ENCODE measurements around the gene VIL1. TPM values are rescaled to one million over a fixed set of nuclear protein-coding genes. Genes with fewer than 3 reads are reported as not detected.

The VIL1 gene
- total RNA-seq, 2 experiments from 2014 or later, result not detected

DNA sequence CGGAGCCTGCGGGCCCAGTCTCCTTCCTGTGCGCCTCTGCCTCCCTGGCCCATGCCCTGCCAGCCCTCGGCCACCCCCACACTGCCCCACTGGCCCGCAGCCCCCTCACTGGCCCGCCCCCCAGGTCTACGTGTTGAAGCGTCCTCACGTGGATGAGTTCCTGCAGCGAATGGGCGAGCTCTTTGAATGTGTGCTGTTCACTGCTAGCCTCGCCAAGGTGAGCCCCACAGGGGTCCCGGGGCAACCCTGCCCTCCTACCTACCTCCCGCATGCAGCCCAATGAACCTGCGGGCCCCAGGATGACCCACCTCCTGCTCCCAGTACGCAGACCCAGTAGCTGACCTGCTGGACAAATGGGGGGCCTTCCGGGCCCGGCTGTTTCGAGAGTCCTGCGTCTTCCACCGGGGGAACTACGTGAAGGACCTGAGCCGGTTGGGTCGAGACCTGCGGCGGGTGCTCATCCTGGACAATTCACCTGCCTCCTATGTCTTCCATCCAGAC lies 16.0 kb upstream of the VIL1 start:
- ChIA-PET POLR2A (no interaction called here), CTCF (no interaction called here)

DNA sequence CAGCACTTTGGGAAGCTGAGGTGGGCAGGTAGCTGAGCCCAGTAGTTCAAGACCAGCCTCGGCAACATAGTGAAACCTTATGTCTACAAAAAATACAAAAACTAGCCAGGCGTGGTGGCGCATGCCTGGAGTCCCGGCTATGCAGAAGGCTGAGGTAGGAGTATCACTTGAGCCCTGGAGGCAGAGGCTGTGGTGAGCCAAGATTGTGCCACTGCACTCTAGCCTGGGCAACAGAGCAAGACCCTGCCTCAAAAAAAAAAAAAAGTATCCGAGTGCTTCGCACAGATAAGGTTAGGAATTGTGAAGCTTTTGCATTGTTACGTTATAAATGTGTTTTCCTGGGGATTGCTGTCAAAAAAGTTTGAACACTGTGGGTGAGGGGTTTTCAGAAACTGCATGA lies 15.1 kb upstream of the VIL1 start:
- ChIA-PET CTCF (interaction anchor here (1.6 kb wide), 1 partner anchor 8 kb away, joined by 6 read pairs; no protein-coding TSS in a partner anchor), POLR2A (no interaction called here)

DNA sequence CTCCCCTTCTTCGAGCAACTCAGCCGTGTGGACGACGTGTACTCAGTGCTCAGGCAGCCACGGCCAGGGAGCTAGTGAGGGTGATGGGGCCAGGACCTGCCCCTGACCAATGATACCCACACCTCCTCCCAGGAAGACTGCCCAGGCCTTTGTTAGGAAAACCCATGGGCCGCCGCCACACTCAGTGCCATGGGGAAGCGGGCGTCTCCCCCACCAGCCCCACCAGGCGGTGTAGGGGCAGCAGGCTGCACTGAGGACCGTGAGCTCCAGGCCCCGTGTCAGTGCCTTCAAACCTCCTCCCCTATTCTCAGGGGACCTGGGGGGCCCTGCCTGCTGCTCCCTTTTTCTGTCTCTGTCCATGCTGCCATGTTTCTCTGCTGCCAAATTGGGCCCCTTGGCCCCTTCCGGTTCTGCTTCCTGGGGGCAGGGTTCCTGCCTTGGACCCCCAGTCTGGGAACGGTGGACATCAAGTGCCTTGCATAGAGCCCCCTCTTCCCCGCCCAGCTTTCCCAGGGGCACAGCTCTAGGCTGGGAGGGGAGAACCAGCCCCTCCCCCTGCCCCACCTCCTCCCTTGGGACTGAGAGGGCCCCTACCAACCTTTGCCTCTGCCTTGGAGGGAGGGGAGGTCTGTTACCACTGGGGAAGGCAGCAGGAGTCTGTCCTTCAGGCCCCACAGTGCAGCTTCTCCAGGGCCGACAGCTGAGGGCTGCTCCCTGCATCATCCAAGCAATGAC lies 14.4 kb upstream of the VIL1 start:
- POLR2A ChIA-PET, result no interaction called here
- CTCF ChIA-PET, result interaction anchor here (1.6 kb wide), 1 partner anchor 8 kb away, joined by 6 read pairs; no protein-coding TSS in a partner anchor

DNA sequence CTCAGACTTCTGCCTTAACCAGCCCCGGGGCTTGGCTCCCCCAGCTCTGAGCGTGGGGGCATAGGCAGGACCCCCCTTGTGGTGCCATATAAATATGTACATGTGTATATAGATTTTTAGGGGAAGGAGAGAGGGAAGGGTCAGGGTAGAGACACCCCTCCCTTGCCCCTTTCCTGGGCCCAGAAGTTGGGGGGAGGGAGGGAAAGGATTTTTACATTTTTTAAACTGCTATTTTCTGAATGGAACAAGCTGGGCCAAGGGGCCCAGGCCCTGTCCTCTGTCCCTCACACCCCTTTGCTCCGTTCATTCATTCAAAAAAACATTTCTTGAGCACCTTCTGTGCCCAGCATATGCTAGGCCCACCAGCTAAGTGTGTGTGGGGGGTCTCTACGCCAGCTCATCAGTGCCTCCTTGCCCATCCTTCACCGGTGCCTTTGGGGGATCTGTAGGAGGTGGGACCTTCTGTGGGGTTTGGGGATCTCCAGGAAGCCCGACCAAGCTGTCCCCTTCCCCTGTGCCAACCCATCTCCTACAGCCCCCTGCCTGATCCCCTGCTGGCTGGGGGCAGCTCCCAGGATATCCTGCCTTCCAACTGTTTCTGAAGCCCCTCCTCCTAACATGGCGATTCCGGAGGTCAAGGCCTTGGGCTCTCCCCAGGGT lies 13.7 kb upstream of the VIL1 start:
- CTCF ChIA-PET, result interaction anchor here (0.8 to 1.6 kb wide), 2 partner anchors 9 to 112 kb away, joined by 3 to 6 read pairs; no protein-coding TSS in a partner anchor
- POLR2A ChIA-PET, result interaction anchor here (1.5 kb wide), 1 partner anchor 8 kb away, joined by 11 read pairs; no protein-coding TSS in a partner anchor

DNA sequence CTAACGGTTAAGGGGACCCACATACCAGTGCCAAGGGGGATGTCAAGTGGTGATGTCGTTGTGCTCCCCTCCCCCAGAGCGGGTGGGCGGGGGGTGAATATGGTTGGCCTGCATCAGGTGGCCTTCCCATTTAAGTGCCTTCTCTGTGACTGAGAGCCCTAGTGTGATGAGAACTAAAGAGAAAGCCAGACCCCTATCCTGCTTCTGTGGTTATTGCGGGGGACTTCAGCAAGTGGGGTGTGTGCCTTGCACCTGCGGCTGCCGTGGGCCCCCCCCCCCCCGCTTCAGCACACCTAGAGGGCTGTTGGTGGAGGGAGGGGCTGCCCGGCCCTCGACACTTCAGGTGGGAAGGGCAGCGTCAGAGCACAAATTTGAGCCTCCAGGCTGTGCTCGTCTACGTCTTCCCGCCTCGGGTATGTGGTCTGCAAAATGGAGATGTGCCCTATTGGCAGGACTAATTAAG lies 13.1 kb upstream of the VIL1 start:
- POLR2A ChIA-PET, result interaction anchor here (1.5 to 1.6 kb wide), 2 partner anchors 9 to 162 kb away, joined by 3 to 11 read pairs; partner anchors contain the start of gene USP37
- CTCF ChIA-PET, result interaction anchor here (0.8 to 1.6 kb wide), 2 partner anchors 10 to 113 kb away, joined by 3 to 6 read pairs; no protein-coding TSS in a partner anchor

DNA sequence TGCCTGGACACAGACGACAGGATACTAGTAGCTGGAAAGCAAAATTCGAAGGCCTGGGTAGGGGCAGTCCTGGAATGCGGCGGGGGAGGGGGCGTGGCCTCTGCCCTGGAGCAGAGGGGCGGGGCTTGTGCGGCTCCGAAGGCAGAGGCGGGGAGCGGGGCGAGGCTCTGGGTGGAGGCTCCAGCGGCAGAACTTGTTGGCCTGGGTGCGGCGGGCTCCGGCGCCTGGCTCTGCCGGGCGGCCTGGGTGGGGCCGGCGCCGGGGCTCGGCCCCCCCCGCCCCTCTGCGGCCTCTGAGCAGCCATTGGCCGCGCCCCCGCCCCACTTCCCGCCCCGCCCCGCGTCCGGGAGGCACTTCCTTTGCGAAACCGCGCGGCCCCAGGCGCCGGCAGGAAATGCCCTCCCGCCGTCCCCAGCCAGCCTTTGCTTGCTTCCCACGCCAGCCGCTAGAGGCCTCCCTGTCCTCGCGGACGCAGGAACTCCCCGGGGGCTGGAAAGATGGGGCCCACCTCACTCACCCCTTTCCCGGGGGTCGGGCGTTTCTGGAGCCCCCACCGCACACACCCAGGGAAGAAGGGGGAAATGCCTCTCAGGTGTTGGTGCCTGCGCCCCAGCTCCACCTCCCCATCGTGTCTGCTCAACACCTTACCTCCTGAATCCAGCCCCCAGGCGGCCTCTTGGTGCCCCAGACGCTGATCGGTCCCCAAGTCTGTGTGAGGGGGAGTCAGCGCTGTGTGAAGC lies 12.5 kb upstream of the VIL1 start:
- ChIA-PET CTCF (interaction anchor here (1.0 to 1.2 kb wide), 3 partner anchors 9 to 889 kb away, joined by 3 to 6 read pairs (median 3); no protein-coding TSS in a partner anchor), POLR2A (interaction anchor here (0.9 to 1.6 kb wide), 3 partner anchors 9 to 162 kb away, joined by 3 to 11 read pairs (median 5); partner anchors contain the start of gene USP37)

DNA sequence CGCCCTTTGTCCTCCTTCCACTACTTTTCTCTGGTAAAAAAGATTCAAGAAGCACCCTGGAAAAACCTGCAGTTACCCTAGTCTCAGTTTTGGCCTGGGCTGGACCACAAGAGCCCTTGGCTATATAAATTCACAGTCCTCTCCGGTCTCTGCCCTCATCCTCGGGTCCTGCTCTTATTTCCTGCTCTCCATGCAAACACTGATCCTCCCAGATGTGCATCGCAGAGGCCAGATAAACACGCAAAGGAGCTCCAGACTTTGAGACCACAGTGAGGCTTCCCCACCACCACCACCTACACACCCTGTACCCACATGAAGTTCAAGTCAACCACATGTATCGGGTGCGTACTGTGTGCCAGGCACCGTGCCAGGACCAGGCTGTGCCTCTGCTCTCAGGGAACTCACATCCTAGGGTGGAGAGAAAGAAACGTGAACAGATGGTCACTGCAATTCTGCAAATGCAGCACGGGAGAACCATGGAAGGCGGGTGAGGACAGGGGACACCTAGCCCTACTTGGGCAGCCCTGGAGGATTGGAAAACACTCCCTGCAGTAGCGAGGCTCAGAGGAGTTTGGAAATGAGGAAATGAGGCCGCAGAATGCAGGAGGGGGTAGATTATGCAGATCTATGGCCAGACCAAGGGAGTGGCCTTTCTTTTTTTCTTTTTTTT lies 11.8 kb upstream of the VIL1 start:
- POLR2A ChIA-PET, result interaction anchor here (0.9 to 1.6 kb wide), 2 partner anchors 10 to 161 kb away, joined by 3 to 5 read pairs; partner anchors contain the start of gene USP37
- CTCF ChIA-PET, result interaction anchor here (1.0 to 1.2 kb wide), 3 partner anchors 10 to 888 kb away, joined by 3 to 6 read pairs (median 3); no protein-coding TSS in a partner anchor

DNA sequence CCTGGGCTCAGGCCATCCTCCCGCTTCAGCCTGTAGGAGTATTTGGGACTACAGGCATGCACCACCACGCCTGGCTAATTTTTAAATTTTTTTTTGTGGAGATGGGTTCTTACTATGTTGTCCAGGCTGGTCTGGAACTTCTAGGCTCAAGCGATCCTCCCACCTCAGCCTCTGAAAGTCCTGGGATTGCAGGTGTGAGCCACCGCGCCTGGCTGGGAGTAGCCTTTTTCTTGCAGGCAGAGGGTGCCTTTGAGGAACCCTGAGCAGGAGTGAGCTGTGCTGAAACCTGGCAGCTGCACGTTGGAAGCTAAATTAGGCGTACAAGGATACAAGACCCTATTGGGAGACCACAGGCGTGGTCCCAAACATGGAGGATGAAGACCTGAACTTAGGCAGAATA lies 11.2 kb upstream of the VIL1 start:
- POLR2A ChIA-PET, result no interaction called here
- CTCF ChIA-PET, result no interaction called here

DNA sequence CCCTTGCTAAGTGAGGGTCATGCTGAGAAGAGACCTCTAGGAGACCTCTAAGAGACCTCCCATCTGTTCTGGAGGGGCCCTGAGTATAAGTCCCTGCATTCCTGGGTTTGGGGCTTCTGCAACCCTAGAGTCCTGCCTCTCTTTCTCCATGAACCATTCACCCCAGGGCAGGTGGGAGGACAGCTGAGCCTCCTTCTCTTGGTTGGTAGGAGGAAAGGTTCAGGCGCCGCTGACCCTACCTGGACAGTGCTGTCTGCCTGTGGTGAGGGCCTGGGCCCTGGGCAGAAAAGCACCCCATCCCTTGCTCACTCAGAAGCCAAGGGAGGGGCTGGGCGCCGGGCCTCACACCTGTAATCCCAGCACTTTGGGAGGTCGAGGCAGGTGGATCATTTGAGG lies 604 bp upstream of the VIL1 start:
- POLR2A ChIA-PET, result no interaction called here
- CTCF ChIA-PET, result no interaction called here

DNA sequence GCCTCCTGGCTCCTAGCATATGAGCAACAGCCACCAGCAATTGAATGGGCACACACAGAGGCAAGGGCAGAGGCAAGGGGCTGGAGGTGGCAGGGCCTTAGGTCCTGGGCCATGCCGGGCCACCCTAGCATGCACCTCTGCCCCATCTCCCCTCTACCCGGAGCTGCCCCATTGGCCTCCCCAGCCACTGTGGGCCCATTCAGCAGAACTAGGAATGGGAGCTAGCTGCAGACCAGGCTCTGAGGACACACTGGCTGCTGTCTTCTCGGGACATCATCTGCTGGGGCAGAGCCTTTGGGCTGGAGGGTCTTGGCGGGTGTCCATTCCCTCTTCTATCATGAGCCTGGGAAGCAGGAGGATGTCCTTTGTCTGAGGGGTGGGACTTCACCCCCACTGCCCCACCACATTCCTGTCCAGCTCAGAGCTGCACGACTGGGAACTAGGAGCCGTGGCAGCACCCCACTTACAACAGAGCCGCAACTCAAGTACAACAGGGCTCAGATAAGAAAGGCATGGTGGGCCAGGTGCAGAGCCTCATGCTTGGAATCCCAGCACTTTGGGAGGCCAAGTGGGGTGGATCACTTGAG lies 800 bp downstream of the VIL1 start:
- ChIA-PET CTCF (no interaction called here), POLR2A (no interaction called here)

DNA sequence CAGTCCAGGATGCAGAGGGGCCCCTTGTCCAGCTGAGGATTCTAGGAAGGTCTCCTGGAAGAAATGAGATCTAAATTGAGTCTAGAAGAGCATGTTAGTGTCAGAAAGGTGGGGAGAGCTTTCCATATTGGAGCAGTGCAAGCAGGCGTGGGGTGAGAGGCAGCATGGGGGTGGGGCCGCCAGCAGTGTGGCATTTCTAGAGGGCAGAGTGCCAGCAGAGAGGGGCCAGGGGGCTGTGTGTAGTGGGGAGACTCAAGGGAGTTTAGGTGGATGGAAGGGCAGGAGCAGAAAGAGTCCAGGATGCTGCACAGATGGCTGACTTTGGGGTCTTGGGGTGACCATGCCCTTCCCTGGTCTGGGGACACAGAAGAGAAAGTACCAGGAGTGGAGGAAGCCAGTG lies 2.1 kb downstream of the VIL1 start:
- POLR2A ChIA-PET, result no interaction called here
- CTCF ChIA-PET, result no interaction called here

DNA sequence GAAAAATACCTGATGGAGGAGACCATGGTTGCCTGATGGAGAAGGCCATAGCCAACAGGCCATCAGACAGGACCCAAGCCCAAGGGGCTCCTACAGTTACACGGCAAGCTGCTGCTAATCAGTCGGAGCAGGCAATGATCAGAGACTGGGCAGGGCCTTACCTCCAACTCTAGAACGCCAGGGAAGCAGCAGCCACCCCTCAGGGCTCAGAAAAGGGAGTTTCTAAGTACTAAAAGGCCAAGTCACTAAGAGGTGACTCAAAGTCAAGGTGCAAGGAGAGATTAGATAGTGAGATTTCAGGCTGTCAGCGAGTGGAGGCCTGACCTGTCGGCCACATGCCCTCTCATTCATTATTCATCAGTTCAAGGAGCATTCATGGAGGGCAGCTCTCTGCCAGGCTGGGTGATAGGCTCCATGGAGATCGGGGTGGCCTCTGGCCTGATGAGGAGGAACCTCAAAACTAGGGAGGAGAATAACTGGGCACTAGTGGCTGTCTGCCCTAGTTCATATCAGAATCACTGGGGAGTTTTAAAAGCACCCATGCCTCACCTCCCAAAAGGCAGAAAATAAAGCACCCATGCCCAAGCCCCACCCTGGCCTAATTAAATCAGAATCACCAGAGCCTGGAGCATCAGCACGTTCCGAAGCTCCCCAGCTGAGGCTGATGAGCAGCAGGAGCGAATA lies 3.6 kb downstream of the VIL1 start:
- POLR2A ChIA-PET, result no interaction called here
- CTCF ChIA-PET, result interaction anchor here (0.6 kb wide), 2 partner anchors 195 to 279 kb away, joined by 3 to 4 read pairs; no protein-coding TSS in a partner anchor

DNA sequence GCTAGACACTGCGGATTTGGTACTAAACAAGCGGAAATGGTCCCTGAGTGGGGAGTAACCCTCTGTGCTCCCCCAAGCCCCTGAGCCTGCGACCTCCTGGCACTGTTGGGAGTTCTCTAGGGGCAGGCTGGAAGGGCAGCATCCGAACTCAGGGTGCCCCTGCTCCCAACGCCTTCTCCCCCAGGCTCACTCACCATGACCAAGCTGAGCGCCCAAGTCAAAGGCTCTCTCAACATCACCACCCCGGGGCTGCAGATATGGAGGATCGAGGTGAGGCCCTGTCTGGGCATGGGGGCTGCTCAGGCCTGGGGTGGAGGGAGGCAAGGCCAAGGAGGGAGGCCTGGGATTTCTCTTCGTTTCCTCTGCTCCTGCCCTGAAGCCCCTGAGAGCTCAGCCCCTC lies 4.7 kb downstream of the VIL1 start:
- CTCF ChIA-PET, result no interaction called here
- POLR2A ChIA-PET, result no interaction called here

DNA sequence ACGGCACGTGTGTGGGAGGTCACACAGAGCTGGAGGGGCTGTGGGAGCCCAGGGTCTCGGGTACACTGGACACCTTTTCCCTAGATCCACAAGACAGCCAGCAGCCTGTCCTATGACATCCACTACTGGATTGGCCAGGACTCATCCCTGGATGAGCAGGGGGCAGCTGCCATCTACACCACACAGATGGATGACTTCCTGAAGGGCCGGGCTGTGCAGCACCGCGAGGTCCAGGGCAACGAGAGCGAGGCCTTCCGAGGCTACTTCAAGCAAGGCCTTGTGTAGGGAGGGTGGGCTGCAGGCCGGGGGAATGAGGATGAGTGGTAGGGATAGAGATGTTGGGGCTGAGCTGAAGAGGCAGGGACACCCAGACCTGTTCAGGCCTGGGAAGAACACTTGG lies 6.6 kb downstream of the VIL1 start:
- ChIA-PET CTCF (no interaction called here), POLR2A (no interaction called here)

DNA sequence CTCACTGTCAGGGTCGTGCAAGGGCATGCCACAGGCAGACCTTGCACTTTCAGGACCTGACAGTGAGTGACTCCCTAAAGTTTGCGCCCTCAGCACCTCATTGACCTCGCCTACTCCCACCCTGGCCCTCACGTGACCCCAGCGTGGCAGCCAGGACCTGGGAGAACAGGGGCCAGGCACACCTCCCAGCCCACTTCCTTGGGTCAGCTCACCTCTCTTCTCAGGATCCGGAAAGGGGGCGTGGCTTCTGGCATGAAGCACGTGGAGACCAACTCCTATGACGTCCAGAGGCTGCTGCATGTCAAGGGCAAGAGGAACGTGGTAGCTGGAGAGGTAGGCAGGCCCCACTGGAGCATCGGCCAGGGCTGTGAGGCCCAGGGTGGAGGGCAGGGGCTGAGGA lies 8.8 kb downstream of the VIL1 start:
- CTCF ChIA-PET, result no interaction called here
- POLR2A ChIA-PET, result no interaction called here

DNA sequence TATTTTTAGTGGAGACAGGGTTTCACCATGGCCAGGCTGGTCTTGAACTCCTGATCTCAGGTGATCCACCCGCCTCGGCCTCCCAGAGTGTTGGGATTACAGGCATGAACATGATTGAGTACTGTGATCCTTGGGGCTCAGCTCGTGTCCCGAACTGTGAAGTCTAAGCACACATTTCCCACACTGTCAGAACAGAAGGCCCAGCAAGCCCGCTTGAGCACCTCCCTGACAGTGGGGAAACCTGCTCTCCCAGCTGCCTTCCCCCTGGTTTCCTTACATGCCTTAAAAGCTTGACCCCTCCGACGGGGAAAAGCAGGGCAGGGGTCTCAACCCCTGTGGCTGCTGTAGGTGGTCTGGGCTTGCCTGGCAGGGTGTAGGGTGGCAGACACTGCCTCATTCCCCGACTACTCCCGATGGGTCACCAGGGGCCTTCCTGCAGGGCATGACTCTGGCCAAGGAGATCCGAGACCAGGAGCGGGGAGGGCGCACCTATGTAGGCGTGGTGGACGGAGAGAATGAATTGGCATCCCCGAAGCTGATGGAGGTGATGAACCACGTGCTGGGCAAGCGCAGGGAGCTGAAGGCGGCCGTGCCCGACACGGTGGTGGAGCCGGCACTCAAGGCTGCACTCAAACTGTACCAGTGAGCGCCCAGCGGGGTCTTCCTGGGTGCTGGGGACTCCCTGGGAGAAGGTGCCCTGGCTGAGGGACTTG lies 10.1 kb downstream of the VIL1 start:
- ChIA-PET POLR2A (no interaction called here), CTCF (no interaction called here)

DNA sequence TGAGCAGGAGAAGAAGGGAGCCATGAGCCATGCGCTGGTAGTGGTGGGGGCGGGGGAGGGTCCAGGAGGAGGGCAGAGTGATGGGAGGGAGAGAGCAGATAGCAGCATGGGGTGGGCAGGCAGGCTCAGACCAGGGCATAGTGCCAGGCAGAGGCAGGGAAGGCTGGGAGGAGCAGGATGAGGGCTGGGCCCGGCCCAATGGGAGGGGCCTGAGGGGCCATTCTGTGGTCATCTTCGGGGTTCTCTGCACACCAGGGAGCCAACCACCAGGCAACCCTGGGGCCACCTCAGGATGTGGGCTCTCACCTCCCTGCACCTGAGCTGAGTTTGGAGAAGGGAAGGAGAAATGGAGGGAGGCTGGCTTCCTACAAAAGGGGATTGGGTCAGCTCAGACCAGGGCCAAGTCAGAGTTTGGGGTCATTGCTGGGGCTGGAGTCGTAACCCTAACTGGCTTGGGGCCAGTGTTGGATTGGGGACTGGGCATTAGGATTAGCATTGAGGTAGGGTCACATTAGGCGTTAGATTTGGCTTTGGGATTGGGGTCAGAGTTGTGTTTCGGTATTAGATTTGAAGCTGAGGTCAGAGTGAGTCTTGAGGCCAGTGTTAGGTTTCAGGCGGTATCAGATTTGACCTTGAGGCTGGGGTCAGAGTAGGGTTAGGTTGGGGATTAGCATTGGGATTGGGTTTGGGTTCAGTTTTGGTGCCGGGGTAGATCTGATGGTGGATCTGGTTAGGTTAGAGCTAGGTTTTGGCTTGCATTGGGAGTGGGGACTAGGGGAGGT lies 11.2 kb downstream of the VIL1 start:
- CTCF ChIA-PET, result no interaction called here
- POLR2A ChIA-PET, result no interaction called here

Measured in activated CD8-positive, alpha-beta memory T cell treated with anti-CD3 and anti-CD28 coated beads for 36 hours (primary cell).